Heart left ventricle (tissue), 13 donors: ENCODE measurements around the gene CCK.

ENCODE experiments used
- POLR2A ChIP-seq, 2 donors: fragments of 450-650 bp; IDR thresholded peaks; one replicate each; pipeline ENCODE4 v1.6.1; 2017; ENCODE audit warnings: antibody characterized with exemption in 2 of 2, mild to moderate bottlenecking in 2 of 2, moderate library complexity in 2 of 2
- TF ChIP-seq, protein P1 (sequence below), 12 donors: fragments of 200-600 bp; sonication (generic) in 4 of 12; IDR thresholded peaks; one replicate each; pipeline versions ENCODE4 v1.5.0 to v1.8.0; 2018 to 2022; ENCODE audit warnings: antibody characterized with exemption in 12 of 12, mild to moderate bottlenecking in 5 of 12
- donor health status: ischemic (EF 13 %, LVEDD 7.1; RV severe dilation, severe dysfunction).
- donor health status: DM: no; HTN: yes; CAD: no.
- donor health status: DM: no; HTN: no; CAD: no.
- donor health status: ischemic (EF 25% LVEDD 6.9; RV normal size, moderate dysfunction).
- donor health status: ischemic (EF 25% LVEDD 5.7; RV mildly dilated, moderate dysfunction).
- donor health status: ischemic (EF 35%, LVEDD 5.7; RV mildly dilated, moderate dysfunction).
- donor health status: nonischemic (EF 11% LVEDD 7.7; RV severe dilation, severe dysfunction).
- donor health status: DM: yes; HTN: yes; CAD: no.
- donor health status: PGD.
- donor health status: ischemic (EF 29% LVEDD 5.4; RV normal size, mild dysfunction).
- donor health status: nonischemic (EF 23%, LVEDD 6.1; RV moderate dilation, normal function).

DNA sequence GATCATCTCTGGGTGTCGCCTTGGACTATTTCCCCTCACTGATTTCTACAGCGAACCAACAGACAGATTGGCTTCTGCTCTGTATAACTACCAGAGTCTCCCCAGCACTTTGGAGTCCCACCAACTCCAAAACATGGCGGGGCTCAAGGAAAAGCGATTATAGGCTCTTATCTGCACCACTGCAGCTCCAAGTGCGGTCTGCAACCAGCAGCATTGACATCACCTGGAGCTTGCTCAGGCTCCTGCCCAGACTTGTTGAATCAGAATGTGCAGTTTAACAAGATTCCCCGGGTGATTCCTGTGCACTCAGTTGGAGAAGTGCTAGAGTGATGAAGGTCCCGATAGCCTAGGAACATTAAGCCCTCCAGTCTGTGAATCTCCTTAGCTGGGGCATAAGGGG, 9.0 kb downstream of the CCK start:
- no peak for TF ChIP-seq POLR2A (IDR thresholded peaks at IDR 0.05)
- TF ChIP-seq, protein P1, sequence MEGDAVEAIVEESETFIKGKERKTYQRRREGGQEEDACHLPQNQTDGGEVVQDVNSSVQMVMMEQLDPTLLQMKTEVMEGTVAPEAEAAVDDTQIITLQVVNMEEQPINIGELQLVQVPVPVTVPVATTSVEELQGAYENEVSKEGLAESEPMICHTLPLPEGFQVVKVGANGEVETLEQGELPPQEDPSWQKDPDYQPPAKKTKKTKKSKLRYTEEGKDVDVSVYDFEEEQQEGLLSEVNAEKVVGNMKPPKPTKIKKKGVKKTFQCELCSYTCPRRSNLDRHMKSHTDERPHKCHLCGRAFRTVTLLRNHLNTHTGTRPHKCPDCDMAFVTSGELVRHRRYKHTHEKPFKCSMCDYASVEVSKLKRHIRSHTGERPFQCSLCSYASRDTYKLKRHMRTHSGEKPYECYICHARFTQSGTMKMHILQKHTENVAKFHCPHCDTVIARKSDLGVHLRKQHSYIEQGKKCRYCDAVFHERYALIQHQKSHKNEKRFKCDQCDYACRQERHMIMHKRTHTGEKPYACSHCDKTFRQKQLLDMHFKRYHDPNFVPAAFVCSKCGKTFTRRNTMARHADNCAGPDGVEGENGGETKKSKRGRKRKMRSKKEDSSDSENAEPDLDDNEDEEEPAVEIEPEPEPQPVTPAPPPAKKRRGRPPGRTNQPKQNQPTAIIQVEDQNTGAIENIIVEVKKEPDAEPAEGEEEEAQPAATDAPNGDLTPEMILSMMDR (IDR thresholded peaks at IDR 0.05), result no peak
